NK-92 (cell line): ENCODE measurements around the gene ERO1B.

Source experiments
- DNase-seq: peaks from one replicate; lab custom pipeline; 2025; ENCODE audit not compliant: unreplicated experiment; lab: John Stamatoyannopoulos, UW

Gene ERO1B

DNA sequence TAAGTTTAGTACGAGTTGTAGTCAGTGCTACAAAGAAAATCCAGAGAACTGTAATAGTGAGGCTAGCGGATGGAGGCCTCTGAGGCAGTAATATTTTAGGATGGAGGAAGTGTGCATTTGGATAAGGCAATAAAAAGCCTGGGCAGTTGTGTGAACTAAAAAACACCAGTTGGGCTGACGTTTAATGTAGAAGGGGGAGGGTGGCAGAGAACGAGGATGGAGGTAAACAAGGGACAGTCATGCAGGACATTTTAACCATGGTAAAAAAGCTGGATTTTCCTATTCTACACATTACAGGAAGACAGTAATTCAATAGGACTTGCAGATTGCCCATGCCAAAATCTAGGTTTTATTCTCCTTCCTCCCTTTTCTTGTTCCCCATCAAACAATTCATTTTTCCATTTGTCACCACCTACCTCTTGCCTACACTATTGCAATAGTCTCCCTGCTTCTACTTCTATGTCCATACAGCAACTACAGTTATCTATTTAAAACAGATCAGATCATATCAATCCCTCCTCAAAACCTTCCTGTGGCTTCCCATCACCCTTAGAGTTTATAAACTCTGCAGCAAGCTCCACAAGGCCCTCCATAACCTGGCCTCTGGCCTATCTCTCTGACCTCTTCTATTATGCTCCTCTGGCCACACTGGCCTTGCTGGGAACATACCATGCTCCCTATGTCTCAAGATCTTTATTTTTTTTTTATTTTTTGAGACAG lies 27.7 kb downstream of the ERO1B start:
- DNase-seq: no peak

DNA sequence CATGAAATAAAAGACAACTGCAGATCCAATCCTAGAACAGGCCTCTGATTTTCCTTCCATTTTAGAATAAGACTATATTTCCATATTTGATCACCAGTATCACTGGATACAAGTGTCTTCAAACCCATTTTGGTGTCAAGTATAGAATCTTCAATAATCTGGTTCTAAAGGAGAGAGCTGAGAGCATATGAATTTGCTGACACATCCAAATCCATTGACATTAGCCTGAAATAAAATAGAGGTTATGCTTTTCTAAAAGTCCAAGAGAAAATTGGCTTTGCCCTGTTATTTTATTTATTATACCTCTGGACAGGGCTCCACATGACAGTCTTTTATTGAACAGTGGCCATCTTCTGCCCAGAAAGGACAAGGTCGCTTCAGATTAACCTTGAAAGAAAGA lies 28.6 kb downstream of the ERO1B start:
- DNase-seq: no peak

DNA sequence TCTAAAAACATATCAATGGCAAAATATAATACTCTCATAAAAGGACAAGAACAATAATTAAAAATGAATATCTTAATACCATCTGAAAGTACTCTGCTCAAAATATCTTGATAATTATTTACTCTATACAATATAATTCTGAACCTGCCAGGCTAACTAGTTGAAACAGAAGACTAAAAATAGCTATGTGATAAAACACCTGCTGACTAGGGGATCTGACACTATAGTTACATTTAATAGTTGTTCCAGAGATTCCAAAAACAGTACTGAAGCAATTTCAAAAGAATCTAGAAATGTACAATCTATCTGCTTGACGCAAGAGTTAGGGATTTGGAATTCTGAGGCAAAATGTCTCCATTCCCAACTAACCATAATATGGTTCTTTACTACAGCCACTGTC lies 30.2 kb downstream of the ERO1B start:
- no peak for DNase-seq

DNA sequence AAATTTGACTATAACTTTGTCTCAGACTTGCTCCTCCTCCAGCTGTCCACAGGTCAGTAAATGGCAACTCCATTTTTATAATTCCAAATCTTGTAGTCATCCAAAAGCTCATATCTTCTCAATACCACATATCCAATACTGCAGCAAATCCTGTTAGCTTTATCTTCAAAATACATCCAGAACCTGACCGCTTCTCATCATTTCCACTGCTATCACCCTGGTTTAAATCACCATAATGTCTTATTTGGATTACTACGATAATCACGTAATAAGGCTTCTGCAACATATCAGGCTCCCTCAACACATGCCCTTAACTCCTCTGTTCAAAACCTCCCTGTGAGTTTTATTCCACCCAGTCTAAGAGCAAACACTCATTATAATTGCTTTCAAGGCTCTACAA lies 34.5 kb downstream of the ERO1B start:
- no peak for DNase-seq

DNA sequence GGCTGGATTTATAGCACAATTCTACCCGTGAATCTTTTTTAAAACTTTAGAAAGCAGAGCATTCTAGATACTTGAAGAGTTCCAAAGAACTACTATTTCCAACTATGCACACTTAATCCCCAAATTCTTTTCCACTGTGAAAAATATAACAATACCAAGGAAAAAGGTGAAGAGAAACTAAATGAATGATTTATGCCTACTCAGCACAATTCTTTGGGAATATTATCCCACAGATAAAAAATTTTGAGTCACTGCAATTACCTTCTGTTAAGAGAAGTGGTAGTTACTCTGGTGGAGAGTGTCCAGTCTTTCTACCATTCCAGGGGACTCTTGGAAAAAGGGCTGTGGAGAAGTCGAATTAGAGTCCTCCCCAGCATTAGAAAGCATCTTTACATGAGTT lies 39.2 kb downstream of the ERO1B start:
- no peak for DNase-seq

DNA sequence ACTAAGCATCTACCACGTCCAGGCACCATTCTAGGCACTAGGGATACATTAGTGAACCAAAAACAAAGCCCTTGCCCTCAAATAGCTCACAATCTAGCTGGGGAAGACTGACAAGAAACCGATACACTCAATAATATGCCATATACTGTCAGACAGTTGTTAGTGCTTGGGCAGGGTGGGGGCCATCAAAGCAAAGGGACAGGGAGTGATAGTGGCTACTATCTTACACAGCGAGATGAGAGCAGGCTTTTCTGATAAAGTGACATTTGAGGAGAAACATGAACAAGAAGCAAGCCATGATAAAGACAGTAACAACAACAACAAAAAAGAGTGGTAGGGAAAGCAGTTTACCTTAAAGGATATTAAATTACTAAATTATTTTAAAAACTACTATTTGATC lies 41.1 kb downstream of the ERO1B start:
- DNase-seq: no peak

DNA sequence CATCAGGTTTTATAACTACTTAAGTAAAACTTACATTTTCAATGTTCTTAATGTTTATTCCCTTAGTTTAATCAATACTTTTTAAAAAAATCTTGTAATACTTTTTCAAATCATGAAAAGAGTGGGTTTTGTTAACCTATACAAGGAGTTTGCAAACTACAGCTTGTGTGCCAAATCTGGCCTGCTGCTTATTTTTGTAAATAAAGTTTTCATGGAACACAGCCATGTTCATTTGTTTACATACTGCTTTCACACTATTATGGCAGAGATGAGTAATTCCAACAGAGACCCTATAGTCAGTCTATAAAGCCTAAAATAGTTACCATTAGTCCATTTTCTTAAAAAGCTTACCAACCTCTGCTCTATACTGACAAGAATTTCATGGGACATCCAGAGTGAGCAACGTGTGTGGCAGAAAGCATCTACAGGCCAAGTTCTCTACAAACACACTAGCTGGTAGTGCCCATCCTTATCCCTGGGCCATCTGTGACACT lies 42.6 kb downstream of the ERO1B start:
- DNase-seq: no peak

DNA sequence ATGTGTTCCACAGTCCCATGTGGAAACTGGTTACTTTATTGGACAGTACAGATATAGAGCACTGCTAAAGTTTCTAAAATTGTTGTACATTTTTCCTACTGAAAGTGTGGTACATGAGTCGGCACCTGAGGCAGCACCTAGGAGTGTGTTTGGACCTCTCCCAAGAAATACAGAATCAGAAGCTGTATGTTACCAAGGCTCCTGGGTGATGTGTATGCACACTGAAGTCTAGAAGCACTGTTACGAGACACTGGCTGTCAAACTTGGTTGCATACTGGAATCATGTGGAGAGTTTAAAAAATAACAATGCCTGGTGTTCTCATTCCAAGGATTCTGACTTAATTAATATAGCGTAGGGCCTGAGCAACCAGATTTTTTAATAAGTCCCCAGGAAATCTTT lies 46.6 kb downstream of the ERO1B start:
- DNase-seq: no peak

DNA sequence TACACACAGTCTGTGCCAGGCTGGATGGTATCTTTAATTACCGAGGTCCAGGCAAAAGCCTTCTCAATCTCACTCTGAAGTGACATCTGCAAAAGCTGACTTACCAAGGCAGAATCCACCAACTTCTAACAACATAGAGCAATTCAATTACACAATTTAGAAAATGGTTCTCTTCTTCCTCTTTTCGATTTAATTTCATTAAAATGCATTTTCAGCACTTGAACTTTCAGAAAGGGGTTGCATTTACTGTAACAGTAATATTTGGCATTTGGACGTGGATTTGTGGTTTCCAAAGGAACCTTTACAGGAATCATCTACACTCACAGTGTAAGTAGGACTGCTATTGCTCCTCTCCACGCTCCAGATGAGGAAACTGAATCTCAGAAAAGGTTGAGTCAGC lies 53.3 kb downstream of the ERO1B start:
- DNase-seq: no peak

DNA sequence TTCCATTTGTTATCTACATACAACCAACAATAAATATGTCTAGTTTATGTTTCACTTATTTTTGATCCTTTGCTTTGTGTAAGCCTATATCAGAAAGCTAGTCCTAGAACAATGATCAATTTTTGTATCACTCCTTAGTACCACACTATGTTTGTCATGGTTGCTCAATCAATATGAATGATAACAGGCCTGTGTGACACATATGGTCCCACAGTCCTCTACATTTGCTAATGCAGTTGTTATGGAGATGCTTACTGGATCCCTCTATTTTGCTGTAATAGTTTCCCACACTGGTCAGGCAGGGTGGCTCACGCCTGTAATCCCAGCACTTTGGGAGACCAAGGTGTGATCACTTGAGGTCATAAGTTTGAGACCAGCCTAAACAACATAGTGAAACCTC lies 59.1 kb downstream of the ERO1B start:
- DNase-seq: no peak

DNA sequence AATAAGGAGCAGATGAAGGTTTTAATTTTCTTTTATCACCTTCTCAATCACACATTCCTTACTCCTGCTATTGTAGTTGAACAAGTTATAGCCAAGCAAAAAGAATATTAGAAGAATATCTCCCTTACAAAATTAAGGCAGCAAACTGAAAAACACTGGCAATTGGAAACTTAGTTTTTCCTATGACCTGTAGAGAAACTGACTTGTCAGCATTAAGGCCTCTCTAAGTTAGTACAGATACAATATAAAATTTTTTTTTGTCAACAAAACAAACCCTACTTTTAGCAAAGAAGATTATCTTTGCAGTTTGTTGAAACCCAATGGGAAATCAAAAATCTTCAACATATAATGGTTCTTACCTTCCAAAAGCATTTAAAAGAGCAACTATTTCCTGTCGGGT lies 61.3 kb downstream of the ERO1B start:
- no peak for DNase-seq

DNA sequence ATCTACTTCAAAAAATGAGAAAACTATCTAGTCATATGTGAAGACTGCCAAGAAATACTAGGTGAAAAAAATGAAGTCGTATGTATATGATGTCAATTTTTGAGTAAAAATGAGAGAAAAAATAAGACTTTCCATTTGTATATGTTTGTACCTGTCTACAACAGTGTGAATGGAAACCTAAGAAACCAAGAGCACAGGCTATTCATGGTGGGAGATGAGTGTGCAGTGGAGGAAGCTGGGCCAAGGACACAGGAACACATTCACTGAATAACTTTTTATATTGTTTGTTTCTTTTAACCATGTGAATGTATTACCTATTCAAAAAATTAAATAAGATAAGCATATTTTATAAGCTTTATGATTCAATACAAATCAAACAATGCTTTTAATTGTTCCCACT lies 67.0 kb downstream of the ERO1B start:
- no peak for DNase-seq

DNA sequence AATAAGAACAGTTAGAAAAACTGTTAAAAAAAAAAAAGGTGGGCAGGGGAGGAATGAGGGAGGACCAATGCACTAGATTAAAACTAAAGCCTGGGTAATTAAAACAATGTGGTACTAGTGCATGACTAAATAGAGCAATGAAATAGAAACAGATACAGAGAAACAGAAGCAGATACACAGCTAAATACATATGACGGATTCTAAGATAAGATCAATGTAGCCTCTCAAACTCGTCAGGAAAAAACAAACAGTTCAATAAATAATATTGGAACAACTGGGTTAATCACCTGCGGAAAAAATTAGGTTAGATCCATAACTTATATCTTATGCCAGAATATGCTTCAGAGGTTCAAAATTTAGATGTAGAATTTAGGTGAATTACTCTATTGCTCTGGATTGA lies 68.2 kb downstream of the ERO1B start:
- no peak for DNase-seq

DNA sequence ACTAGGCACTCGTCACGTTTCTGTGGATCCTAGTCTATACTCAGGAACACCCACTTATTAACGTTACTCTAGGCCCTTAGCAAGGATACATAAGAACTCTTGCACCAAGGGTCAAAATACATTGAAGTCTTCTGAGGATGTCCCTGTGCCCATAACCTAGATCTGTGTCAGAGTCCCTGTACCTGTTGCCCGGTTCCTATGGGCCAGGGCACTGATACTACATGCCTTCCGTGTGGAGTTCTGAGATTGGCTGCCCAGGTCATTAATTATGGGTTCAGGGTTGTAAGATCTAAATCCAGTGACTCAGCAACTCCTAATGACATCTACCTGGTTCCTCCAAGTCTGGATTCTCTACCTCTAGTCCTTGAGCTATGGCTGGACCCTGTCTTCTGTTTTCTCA lies 69.9 kb downstream of the ERO1B start:
- DNase-seq: no peak

DNA sequence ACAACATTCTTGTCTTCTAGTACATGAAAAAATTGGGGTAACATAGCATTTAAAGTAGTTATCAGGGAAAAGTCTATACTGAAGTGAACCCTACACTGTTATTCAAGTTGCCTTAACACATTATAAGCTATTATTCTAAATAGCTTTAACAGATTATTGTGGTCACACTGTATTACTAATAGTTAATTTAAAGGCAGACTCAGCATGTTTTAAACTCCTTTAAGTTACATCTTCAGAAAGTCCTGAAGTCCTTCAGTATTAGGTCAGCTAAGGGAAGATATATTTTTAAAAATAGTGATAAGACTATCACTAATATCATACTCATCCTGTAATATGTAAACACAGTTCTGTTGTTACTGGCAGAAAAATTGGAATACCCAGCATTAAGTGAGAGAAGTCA lies 72.0 kb downstream of the ERO1B start:
- no peak for DNase-seq

DNA sequence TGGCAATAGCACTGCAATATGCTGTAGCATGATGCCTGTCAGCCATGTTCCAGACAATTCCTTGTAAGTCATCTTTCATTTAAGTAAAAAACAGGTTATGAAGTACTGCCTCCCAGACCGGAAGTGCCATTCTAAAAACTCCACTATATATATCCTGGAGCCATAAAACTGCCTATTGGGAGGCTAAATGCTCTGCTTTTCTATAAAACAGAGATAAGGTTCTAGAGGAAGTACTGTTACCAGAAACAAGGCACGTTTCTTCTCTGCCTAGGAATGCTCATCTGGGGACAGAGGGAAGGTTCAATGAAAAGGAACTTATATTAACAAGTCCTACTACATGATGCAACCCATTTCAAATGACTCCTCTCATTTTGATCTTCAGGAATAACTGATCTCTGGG lies 72.6 kb downstream of the ERO1B start:
- no peak for DNase-seq

DNA sequence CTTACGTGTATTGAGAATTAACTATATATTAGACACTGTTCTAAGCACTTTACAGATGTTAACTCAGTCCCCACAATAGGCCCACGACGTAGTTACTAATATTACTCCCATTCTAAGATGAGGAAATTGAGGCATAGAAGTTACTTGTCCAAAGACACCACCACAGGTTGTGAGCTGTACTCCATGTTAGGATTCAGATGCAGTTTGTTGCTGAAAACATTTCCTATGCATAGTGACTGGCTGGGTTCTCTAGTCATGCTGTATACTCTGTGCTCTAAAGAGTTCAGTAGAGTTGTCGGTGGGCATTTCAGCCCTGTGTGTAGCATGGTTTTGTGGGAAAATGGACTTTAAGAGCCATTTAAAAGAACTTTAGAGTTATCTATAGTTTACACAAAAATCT lies 74.2 kb downstream of the ERO1B start:
- no peak for DNase-seq

DNA sequence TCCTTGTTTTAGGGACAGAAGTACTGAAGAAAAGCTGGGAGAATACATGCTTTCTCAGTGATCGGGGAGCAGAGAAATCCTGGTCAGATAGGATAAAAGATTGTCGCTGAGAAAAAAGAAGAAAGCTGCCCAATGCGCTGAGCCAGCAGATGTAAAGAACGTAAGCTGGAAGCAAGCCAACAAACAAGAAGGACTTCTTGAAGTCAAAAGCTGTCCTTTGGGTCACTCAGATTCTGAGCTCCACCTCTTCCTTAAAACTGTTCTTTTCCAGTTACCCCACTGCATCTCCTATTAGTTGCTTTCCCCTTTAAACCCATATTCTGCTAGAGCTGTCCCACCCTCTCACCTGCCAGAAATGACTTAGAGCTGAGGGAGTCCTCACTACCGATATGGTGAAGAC lies 74.6 kb downstream of the ERO1B start:
- no peak for DNase-seq

DNA sequence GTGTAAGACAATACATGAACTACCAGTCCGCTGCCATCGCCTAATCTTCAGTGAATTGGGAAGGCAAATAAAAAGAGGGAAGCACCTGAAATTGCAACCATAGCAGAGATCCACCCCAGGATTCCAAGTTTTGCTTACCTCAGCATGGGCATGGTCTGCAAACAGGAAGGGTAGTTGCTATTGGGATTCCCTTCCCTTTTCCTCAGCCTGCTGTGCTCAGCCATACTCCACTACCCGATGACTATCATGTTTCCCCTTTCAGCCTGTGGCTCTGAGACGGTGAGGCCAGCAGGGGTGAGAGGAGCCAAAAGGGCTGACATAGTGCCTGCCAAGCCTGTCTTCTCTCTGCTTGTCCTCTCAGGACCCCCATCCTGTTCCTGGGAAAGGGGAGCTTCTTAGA lies 75.2 kb downstream of the ERO1B start:
- DNase-seq: no peak

DNA sequence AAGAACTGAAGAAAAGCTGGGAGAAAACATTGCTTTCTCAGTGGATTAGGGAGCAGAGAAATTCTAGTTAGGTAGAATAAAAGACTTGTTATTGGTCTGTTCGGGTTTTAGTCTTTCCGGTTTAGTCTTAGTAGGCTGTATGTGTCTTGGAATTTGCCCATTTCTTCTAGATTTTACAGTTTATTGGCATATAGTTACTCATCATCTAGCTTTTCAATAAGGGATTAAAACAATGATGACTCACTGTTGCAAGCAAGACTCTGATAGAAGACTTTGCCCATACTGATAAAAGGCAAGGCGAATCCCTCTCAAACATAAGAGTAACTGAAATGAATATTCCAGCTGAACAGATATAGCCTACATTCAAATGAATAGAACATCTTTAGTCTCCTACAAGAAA lies 77.1 kb downstream of the ERO1B start:
- no peak for DNase-seq

DNA sequence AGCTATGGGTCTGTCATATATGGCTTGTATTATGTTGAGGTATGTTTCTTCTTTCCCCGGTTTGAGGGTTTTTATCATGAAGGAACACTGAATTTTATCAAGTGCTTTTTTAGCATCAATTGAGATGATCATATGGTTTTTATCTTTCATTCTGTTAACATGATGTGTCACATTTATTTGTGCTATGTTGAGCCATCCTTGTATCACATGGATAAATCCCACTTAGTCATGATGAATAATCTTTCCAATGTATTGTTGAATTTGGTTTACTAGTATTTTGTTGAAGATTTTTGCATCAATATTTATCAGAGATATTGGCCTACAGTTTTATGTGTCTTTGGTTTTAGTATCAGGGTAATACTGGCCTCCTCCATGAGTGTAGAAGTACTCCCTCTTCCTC lies 77.7 kb downstream of the ERO1B start:
- DNase-seq: no peak

DNA sequence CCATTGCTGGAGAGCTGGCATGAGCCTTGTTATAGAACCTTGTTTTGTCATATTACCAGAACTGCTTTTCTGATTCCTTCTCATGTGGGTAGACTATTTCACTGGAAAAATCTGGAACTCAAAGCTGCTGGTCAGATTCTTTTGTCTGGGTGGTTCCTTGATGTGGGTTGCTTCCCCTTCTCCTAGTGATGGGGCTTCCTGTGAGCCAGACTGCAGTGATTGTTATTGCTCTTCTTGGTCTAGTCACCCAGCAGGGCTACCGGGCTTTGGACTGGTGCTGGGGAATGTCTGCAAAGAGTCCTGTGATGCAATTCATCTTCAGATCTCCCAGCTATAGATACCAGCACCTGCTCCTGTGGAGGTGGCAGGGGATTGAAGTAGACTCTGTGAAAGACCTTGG lies 80.0 kb downstream of the ERO1B start:
- DNase-seq: no peak

DNA sequence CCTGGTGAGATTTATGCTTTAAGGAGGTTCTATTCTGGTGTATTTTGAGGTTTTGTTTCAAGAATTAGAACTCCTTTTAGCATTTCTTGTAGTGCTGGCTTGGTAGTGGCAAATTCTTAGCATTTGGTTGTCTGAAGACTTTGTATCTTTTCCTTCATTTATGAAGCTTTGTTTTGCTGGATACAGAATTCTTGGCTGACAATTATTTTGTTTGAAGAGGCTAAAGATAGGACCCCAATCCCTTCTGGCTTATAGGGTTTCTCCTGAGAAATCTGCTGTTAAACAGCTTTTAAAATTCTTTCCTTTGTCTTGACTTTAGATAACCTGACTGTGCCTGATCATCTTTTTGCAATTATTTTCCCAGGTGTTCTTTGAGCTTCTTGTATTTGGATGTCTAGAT lies 80.8 kb downstream of the ERO1B start:
- no peak for DNase-seq

DNA sequence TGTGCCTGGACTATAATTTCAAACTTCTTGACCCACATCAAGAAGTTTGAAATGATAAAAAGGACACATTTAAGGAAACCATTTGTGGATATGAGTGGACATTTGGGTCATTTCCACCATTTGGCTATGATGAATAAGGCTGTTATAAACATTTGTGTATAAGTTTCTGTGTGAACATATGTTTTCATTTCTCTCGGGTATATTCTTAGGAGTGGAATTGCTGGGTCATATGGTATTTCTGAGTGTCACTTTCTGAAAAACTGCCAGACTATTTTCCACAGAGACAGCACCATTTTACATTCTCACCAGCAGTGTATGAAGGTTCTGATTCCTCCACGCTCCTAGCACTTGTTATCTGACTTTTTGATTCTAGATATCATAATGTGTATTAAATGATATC lies 88.6 kb downstream of the ERO1B start:
- no peak for DNase-seq
